Fibroblast of gingiva (primary cell): Measurements from ENCODE around the gene SHANK1.
"Not testable (repeated sequence)": the region's sequence is repeated elsewhere in the genome, so short reads cannot be mapped to it uniquely, and the experiment has no call there.

Experiments used
- DNase-seq: peaks from one replicate; pipeline ENCODE4 v3.0.0-alpha.2; 2011; ENCODE audit warnings: low read depth

Gene SHANK1

DNA sequence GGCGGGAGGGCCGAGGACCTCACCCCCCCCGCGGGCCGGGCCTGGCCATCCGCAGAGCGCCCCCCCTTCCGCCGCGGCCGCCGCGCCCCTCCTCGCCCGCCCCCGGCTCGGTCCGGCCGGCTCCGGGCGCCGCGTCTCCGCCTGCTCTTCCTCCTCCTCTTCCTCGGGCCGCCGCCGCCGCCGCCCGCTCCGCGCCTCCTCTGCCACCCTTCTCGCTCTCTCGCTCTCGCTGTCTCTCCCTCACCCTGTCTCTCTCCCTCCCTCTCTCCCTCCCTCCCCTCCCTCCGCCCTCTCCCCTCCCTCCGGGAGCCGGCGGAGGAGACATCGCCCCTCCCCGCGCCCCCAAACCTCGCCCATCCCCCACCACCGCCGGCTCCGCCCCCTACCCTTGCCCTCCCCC lies at the start of gene SHANK1:
Gene SHANK1, minus strand, starts transcription at position 237 of the 400 bp plus-strand sequence. CDS start 2,883 bp downstream, outside the sequence.
- DNase-seq, result no peak

DNA sequence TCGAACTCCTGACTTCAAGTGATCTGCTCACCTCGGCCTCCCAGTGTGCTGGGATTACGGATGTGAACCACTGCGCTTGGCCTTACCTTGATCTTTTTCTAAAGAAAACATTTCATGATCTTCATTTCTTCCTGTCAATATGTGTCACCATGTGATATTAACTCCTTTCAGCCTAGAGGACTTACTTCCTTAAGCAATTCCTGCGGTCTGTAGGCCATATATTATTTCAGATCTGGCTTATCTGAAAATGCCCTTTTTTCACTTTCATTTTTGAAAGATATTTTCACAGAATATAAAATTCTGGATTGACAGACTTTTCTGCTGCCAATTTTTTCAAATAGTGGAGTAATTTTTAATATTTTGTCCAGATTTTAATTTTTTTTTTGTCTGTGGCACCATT lies 48.7 kb upstream of the SHANK1 start:
- no peak for DNase-seq

DNA sequence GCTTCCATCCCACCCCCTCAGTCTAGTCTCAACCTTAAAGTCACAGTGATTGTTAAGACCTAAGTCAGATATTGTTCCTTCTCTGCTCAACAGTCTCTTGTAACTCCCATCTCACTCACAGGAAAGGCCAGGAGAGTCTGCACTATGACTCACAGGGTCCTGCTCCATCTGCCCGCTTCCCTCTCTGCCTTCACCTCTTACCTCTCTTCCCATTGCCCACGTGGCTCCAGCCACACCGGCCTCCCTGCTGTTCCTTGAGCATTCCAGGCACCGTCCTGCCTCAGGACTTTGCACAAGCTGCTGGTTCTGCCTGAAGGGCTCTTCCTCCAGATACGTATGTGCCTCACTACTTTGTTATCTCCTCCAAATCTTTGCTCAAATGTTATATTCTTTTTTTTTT lies 47.7 kb upstream of the SHANK1 start:
- not testable (repeated sequence) for DNase-seq

GRCh38 chr19:50766746-50767145 lies 47.1 kb upstream of the SHANK1 start:
- DNase-seq, result not testable (repeated sequence)

- no peak for DNase-seq
These were observed 44.8 kb upstream of the SHANK1 start for GRCh38 chr19:50764409-50764808.

GRCh38 chr19:50763521-50763920 lies 43.9 kb upstream of the SHANK1 start:
- DNase-seq, result not testable (repeated sequence)

DNA sequence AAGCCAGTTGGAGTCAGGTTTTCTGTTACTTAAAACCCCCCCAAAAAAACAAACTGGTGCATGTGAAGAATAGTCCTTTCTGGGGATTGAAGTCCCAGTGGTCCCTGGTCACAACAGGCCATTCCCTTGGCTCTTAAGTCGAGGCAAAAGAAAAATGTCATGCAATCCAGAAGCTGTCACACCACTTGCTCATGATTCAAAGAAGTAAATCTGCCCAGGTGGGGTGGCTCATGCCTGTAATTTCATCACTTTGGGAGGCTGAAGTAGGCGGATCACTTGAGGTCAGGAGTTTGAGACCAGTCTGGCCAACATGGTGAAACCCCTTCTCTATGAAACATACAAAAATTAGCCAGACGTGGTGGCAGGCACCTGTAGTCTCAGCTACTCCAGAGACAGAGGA lies 41.9 kb upstream of the SHANK1 start:
- not testable (repeated sequence) for DNase-seq

- no peak for DNase-seq
These were observed 40.3 kb upstream of the SHANK1 start for GRCh38 chr19:50759886-50760285.

GRCh38 chr19:50759076-50759475 lies 39.5 kb upstream of the SHANK1 start:
- DNase-seq, result not testable (repeated sequence)

GRCh38 chr19:50757624-50758023 lies 38.0 kb upstream of the SHANK1 start:
- not testable (repeated sequence) for DNase-seq

DNA sequence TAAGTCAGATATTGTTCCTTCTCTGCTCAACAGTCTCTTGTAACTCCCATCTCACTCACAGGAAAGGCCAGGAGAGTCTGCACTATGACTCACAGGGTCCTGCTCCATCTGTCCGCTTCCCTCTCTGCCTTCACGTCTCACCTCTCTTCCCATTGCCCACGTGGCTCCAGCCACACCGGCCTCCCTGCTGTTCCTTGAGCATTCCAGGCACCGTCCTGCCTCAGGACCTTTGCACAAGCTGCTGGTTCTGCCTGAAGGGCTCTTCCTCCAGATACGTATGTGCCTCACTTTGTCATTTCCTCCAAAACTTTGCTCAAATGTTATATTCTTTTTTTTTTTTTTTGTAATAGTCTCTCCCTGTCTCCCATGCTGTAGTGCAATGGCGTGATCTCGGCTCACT lies 36.6 kb upstream of the SHANK1 start:
- not testable (repeated sequence) for DNase-seq

DNA sequence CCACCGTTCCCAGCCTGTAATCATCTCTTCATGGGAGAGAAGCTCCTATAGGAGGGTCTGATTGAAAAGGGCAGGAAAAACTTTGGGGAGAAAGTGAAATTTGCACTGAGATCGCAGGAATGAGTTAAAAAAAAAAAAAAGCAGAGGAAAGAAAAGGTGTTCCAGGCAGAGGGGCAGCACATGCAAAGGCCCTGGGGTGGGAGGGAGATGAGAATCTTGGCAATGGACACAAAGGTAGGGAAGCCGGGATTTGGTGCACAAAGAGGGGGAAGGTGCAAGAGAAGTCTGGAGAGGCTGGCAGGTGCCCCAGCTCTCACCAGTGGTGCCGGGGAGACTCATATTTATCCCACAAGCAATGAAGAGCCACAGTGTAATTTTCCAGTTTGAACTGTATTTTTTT lies 34.3 kb upstream of the SHANK1 start:
- DNase-seq, result no peak

GRCh38 chr19:50750010-50750409 lies 30.4 kb upstream of the SHANK1 start:
- no peak for DNase-seq

GRCh38 chr19:50749490-50749889 lies 29.9 kb upstream of the SHANK1 start:
- no peak for DNase-seq

DNA sequence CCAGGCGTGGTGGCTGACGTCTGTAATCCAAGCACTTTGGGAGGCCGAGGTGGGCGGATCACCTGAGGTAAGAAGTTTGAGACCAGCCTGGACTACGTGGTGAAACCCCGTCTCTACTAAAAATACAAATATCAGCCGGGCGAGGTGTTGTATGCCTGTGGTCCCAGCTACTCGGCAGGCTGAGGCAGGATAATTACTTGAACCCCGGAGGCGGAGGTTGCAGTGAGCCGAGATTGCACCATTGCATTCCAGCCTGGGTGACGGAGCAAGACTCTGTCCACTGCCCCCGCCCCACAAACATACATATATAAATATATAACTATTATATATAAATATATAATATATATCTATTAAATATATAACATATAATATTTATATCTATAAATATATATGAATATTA lies 27.5 kb upstream of the SHANK1 start:
- not testable (repeated sequence) for DNase-seq

DNA sequence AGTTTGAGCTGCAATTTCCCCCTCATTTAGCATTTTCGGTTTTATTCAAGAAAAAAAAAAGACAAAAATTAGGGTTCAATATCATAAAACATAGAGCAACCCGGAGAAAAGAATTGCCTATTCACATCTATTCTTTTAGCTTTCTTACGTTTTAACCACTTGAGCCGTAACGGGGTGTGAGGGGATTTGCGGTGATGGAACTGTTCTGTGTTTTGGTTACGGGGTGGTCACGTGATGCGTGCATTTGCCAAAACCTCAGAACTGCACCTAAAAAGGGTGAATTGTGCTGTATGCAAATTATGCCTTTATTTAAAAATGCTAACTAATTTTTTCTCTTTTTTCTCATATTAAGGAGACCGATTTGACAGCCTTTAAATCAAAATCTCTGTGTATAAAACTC lies 25.6 kb upstream of the SHANK1 start:
- no peak for DNase-seq

DNA sequence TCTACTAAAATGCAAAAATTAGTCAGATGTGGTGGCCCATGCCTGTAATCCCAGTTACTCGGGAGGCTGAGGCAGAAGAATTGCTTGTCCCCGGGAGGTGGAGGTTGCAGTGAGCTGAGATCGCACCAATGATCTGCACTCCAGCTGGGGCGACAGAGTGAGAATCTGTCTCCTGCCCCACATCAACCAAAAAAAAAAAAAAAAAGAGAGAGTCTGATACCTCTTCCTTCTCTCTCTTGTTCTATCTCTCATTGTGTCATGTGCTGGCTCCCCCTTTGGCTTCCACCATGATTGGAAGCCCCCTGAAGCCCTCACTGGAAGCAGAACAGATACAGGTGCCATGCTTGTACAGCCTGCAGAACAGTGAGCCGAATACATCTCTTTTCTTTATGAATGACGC lies 23.9 kb upstream of the SHANK1 start:
- no peak for DNase-seq

DNA sequence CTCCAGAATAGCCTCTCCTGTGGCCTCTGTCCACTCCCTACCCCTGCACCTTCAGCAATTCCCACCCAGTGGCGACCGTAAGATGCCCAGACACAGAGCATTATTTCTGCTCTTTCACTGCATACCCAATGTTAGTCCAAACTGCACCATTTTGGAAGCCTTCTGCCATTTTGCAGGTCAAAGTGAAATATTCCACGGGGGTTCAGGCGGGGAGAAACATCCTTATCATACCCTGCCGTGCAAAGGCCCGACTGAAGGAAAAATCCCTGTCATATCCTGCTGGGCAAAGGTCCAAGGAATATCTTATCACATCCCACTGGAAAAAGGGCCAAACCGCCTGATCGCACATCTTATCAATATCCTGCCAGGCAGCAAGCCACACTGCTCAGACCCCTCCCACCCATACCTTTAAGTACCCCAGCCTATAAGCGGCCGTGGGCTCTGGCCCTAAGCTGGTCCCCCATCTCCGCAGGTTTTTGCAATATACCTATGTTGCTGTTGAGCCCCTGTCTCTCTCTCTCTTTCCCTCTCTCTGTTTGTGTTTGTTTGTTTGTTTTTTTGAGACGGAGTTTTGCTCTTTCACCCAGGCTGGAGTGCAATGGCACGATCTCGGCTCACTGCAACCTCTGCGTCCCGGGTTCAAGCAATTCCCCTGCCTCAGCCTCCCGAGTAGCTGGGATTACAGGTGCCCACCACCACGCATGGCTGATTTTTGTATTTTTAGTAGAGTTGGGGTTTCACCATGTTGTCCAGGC lies 21.8 kb upstream of the SHANK1 start:
- no peak for DNase-seq

- no peak for DNase-seq
These were observed 20.4 kb upstream of the SHANK1 start for GRCh38 chr19:50739914-50740426.

- no peak for DNase-seq
These were observed 19.7 kb upstream of the SHANK1 start for GRCh38 chr19:50739132-50739913.

- DNase-seq, result no peak
These were observed 16.7 kb upstream of the SHANK1 start for GRCh38 chr19:50736338-50736737.

DNA sequence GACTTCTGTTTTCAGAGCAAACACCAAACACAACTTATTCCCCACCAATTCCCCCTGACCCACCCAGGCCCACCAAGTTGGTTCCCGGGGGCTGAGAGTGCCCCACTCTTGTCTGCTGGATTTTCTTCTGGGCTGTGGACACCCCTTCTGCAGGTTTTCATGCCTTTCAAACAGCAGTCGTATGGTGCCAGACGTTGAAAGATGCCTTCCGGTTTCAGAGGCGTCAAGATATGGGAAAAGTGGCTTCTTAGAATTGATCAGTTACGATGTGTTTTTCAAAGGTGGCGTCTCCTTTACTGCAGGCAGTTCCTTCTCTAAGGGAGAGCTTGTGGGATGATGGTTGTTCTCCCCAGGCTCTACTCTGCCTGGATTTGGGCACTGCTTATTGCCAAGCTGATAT lies 16.3 kb upstream of the SHANK1 start:
- no peak for DNase-seq

- DNase-seq, result no peak
These were observed 10.3 kb upstream of the SHANK1 start for GRCh38 chr19:50729894-50730293.
